GM12873 (cell line): ENCODE data around the gene GALNTL6.

Experiments used
- CTCF ChIP-seq: IDR thresholded peaks from 2 replicates; pipeline ENCODE4 v1.5.1; 2012; ENCODE audit warnings: low read depth, mild to moderate bottlenecking, moderate library complexity, low read length, control low read depth; ENCODE audit not compliant: insufficient read depth; ENCODE audit errors: missing control alignments

Gene GALNTL6

GRCh38 chr4:172716291-172716690 lies 903.1 kb downstream of the GALNTL6 start:
- TF ChIP-seq CTCF = no peak

DNA sequence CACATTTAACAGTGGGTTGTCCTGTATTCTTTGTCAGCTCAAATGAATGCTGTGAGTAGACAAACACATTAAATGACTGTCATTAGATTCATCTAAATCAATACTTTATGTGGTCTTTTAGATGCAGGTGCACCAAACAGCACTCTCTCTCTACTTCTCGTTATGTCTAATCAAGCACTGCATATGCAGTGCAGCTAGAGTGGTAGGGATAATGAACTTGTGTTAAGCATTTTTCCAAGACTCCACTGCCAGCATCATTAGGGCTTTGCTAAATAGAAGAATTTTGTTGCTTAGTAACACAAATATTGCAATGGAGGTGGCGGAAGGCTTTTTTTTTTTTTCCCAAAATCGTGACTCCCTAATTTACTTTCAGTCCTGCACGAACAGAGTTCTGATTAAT lies 908.5 kb downstream of the GALNTL6 start:
- TF ChIP-seq CTCF = no peak

- TF ChIP-seq CTCF = no peak
Measured at GRCh38 chr4:172725581-172725980, 912.4 kb downstream of the GALNTL6 start.

- no peak for TF ChIP-seq CTCF
Measured at GRCh38 chr4:172726001-172726423, 912.8 kb downstream of the GALNTL6 start.

- TF ChIP-seq CTCF = no peak
Measured at GRCh38 chr4:172727631-172728030, 914.4 kb downstream of the GALNTL6 start.

- TF ChIP-seq CTCF = no peak
Measured at GRCh38 chr4:172734555-172734954, 921.4 kb downstream of the GALNTL6 start.

- TF ChIP-seq CTCF = no peak
Measured at GRCh38 chr4:172736046-172736445, 922.8 kb downstream of the GALNTL6 start.
